ENCODE measurements around the gene OR13C8. TPM values are rescaled to one million over a fixed set of nuclear protein-coding genes. Genes with fewer than 3 reads are reported as not detected.

OR13C8 gene
- not detected in 2 replicates for total RNA-seq

GRCh38 chr9:104568868-104569267 is at the start of gene OR13C8:
Gene OR13C8, plus strand, starts transcription at chr9:104569168. Its CDS starts 0 bp downstream, at chr9:104569168.

GRCh38 chr9:104527109-104527508 is 41.9 kb upstream of the OR13C8 start, which contains the start of gene OR13C4:
Gene OR13C4, minus strand, starts transcription at chr9:104527209. Its CDS starts 0 bp downstream, at chr9:104527209.

GRCh38 chr9:104536756-104537155 is 32.2 kb upstream of the OR13C8 start, which contains the start of gene OR13C3:
Gene OR13C3, minus strand, starts transcription at chr9:104536856. Its CDS starts 133 bp downstream, at chr9:104536723.

GRCh38 chr9:104599313-104599712 is 30.3 kb downstream of the OR13C8 start, which contains the start of gene OR13C5:
Gene OR13C5, minus strand, starts transcription at chr9:104599413. Its CDS starts 0 bp downstream, at chr9:104599413.

GRCh38 chr9:104605527-104605926 is 36.6 kb downstream of the OR13C8 start, which contains the start of gene OR13C2:
Gene OR13C2, minus strand, starts transcription at chr9:104605627. Its CDS starts 0 bp downstream, at chr9:104605627.

GRCh38 chr9:104618104-104618503 is 49.1 kb downstream of the OR13C8 start, which contains the start of gene OR13C9:
Gene OR13C9, minus strand, starts transcription at chr9:104618204. Its CDS starts 0 bp downstream, at chr9:104618204.

Other genes starting within 250 kb of the OR13C8 start
- gene OR13F1, start 64.9 kb upstream of the OR13C8 start, total RNA-seq, result not detected in 2 replicates
- gene OR13C4, start 42.0 kb upstream of the OR13C8 start, total RNA-seq, result not detected in 2 replicates
- not detected in 2 replicates for gene OR13C3, start 32.3 kb upstream of the OR13C8 start, total RNA-seq
- not detected in 2 replicates for gene OR13C5, start 30.2 kb downstream of the OR13C8 start, total RNA-seq
- not detected in 2 replicates for gene OR13C2, start 36.5 kb downstream of the OR13C8 start, total RNA-seq
- gene OR13C9, start 49.0 kb downstream of the OR13C8 start, total RNA-seq, result not detected in 2 replicates
- not detected in 2 replicates for gene OR13D1, start 125.3 kb downstream of the OR13C8 start, total RNA-seq
- 19.3 and 30.9 TPM in 2 replicates for gene NIPSNAP3A, start 178.5 kb downstream of the OR13C8 start, total RNA-seq
- gene NIPSNAP3B, start 195.0 kb downstream of the OR13C8 start, total RNA-seq, result 0.43 and 0.88 TPM in 2 replicates

Measured in placental pericyte (primary cell).